DMS 273 (cell line): ENCODE measurements around the gene B4GALNT3.

Source experiments
- DNase-seq: peaks from one replicate; lab custom pipeline; 2025; ENCODE audit not compliant: unreplicated experiment; lab: John Stamatoyannopoulos, UW

B4GALNT3 gene

DNA sequence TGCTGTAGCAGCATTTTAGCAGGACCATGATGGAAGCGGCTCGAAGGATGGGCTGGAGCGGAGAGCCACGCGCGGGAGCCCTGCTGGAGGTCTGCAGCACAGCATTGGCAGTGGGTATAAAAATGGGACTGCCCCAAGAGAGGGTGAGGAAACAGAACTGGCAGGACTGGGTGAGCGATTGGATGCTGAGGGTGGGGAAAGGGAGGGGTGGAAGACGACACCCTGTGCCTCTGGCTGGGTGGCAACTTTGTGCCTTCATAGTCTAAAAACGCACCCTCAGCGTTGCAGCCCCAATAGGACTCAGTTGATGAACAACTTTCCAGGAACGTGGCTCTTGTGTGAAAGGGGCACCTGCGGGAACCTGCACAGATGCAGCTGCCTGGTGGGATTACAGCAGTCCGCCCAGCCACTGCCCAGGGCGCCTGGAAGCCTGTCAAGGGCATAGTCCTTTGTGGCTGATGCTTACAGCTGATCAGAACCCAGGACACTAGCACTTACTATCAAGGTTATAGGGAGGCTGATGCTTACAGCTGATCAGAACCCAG lies 130.5 kb downstream of the B4GALNT3 start:
- no peak for DNase-seq

DNA sequence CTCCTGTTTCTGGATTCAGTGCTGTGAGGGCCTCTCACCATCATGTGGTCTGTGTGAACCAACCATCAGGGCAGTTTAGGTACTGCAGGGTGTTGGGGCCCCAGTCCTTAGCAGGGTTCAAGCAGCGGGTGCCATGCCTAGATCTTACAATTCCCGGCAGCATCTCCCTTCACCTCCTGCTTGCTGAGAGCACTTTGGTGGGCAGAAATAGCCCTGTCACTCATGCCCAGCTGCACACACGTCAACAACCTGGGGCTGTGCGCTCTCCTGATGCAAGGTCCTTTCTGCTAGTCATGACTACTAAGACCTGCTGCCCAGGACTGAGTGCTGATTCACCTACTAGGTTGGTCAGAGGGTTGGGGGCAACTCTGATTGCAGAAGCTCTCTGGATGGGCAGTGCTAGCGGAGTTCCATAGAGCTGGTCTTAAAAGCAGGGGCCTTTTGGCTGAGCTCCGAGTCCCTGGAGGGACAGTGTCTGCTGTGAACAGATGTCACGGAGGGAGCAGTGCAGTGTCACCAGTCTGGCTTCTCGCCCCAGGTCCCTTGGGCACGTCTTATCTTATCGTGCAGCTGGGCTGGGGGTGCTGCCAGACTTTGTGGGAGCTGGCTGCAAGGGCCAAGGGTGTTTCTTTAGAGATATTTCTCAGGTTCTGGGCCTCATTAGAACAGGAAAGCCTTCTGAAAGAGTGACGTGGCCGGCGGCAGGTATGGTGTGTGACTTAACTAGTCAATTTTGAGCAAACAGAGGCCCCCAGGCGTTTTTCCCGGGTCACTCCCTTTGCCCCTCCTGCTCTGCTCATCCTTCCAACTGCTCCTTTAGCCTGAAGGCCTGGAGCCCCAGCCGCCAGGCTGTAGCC lies 131.7 kb downstream of the B4GALNT3 start:
- DNase-seq, result peak; percentile 73

DNA sequence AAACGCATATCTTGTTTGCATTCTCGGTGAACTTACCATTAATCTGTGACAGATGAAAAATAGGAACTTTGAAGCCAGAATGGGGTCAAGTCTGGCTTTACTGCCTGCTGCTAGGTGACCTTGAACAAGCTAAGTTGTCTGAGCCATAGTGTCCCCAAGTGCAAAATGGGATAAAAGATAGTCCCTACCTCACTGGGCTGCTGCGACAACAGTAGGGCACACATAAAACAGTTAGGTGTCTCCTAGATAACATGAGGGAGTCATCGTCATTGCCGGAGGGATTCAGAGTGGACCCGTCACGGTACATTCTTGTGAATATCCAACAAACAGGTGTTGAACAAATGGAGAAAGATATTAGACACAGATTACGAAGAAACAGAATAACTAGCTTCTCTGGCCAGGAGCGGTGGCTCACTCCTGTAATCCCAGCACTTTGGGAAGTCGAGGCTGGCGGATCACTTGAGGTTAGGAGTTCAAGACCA lies 132.3 kb downstream of the B4GALNT3 start:
- DNase-seq, result no peak

DNA sequence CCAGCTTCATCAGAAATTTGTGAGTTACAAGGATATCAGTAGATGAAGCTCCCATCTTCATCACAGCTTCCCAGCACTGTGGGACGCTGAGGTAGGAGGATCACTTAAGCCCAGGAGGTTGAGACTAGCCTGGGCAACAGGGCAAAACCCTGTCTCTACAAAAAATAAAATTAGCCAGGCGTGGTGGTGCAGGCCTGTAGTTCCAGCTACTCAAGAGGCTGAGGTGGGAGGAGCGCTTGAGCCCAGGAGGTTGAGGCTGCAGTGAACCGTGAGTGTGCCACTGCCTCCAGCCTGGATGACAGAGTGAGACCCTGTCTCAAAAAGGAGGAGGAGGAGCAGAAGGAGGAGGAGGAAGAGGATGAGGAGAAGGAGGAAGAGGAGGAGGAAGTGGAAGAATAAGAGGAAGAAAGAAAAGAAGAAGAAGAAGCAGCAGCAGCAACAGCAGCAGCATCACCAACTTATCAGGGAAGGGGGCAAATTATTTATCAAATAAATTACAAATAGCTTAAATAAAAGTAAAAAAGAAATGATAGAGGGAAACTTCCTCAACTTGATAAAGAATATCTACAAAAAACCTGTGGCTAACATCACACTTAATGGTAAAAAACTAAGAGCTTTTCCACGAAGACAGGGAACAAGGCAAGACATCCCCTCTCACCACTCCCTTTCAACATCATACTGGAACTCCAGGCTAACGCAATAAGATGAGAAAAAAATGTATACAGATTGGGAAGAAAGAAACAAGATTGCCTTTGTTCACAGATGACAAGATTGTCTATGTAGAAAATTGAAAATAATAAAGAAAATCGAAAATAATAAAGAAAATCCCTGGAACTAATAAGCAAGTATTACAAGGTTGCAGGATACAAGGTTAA lies 133.9 kb downstream of the B4GALNT3 start:
- no peak for DNase-seq

DNA sequence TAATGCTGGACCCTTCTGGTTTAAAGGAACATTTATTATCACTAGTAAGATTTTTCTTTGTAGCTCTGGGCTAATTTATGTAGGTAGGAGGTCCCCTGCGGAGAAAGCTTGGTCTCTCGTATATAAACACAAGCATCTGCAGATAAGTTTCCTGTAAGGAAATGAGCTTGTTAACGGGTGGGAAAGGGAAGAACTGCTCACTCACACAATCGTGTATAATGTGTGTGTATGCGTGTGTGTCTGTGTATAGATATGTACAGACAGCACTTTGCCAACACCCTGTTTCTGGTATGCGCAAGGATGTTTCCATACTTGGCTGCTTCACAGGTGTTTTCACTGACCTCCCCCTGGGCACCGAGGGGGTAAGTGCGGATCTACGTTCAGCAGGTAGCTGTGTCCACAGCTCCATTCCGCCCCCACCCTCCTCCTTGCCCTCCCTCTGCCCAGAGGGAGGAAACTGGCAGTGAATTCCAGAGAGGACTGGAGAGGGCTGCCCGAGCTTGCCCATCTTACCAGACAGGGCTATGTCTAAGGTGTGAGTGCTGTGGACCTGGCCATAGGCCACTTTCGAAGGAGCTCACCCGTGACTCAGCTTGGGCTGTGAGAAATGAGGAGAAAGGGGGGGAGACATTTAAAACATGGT lies 138.3 kb downstream of the B4GALNT3 start:
- DNase-seq, result no peak

- DNase-seq, result no peak
These were observed 140.0 kb downstream of the B4GALNT3 start for GRCh38 chr12:599756-600155.

GRCh38 chr12:601976-602699 lies 142.4 kb downstream of the B4GALNT3 start:
- DNase-seq, result no peak

DNA sequence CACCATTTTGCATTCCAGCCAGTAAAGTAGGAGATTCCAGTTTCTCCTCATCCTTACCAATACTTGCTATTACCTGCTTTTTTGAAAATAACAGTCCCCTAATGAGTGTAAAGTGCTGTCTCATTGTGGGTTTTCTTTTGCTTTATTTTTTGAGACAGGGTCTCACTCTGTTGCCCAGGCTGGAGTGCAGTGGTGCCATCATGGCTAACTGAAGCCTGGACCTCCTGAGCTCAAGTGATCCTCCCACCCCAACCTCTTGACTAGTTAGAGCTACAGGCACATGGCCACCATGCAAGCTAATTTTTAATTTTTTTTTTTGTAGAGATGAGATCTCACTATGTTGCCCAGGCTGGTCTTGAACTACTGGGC lies 142.9 kb downstream of the B4GALNT3 start:
- DNase-seq, result no peak

DNA sequence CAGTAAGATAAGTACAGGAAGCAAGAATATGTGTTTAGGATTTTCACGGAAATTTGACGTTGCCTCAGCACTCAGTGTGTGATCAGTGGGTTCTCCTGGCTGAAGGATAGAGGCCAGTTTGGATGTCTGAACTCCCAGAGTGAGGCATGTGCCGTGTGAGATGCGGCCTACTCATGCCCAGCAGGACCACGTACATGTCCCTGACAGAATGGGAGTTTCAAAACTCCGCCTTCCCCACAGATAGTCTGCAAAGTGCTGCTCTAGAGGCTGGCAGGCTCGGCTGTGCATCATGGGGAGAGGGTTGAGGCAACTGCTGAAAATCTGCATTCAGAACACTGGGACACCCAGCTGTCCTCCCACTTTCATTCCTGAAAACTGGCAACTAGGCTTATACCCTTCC lies 145.2 kb downstream of the B4GALNT3 start:
- DNase-seq, result no peak

- DNase-seq, result no peak
These were observed 147.8 kb downstream of the B4GALNT3 start for GRCh38 chr12:607541-608001.

GRCh38 chr12:608413-608812 lies 148.7 kb downstream of the B4GALNT3 start:
- DNase-seq, result no peak

GRCh38 chr12:608921-609320 lies 149.2 kb downstream of the B4GALNT3 start:
- DNase-seq, result no peak

GRCh38 chr12:611721-612120 lies 152.0 kb downstream of the B4GALNT3 start:
- DNase-seq, result no peak

- no peak for DNase-seq
These were observed 152.6 kb downstream of the B4GALNT3 start for GRCh38 chr12:612293-612692.

DNA sequence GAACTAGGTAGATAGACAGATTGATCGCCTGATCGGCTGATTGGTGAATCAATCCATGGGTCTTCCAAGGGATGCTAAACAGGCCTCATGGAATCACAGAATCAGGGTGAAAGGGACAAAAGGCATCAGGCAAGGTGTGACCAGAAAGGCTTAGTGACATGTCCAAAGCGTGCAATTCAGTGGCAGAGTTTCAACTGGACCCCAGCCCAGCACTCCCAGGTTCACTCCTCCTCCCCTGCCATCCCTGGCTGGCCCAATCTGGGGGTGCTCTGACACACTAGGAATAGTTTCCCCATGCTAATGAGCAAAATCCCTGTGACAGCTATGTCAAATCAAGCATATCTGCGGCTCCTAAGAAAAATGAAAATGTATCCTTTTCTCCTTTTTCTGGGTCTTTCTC lies 153.1 kb downstream of the B4GALNT3 start:
- no peak for DNase-seq
